ENCODE measurements around the gene LTN1. TPM values are rescaled to one million over a fixed set of nuclear protein-coding genes. Genes with fewer than 3 reads are reported as not detected.

LTN1 gene
- total and polyA plus RNA-seq, 2 of the 13 experiments (the other 11 are each of a cell fraction or from before 2014, with no cell fraction given) = 6.7 to 24.6 TPM

- TF ChIP-seq MAX (IDR thresholded peaks at IDR 0.05) = peak; percentile 96
- TF ChIP-seq MED1 (CRISPR knock-in tag; IDR thresholded peaks at IDR 0.05) = peak; percentile 78
- peak; percentile 79 for TF ChIP-seq ZSCAN25 (CRISPR knock-in tag; IDR thresholded peaks at IDR 0.05)
- TF ChIP-seq IRF2 (CRISPR knock-in tag; IDR thresholded peaks at IDR 0.05) = peak; percentile 91
- TF ChIP-seq ZNF614 (CRISPR knock-in tag; IDR thresholded peaks at IDR 0.05; ENCODE audit: borderline replicate concordance) = peak; percentile 80; the same call in 1 of the 2 replicates
- peak; percentile 45 for TF ChIP-seq RARA (CRISPR knock-in tag; IDR thresholded peaks at IDR 0.05)
- 0 out of 2 replicates have a peak, but pooled peaks have one; percentile 68 for TF ChIP-seq ARID2 (CRISPR knock-in tag; IDR thresholded peaks at IDR 0.05; ENCODE audit: borderline replicate concordance)
- peak; percentile 91 for TF ChIP-seq ZNF431 (CRISPR knock-in tag; IDR thresholded peaks at IDR 0.05; ENCODE audit: borderline replicate concordance, low read depth)
- peak; percentile 15; the same call in 1 of the 2 replicates for TF ChIP-seq NFYB (CRISPR knock-in tag; IDR thresholded peaks at IDR 0.05)
- TF ChIP-seq NRL (CRISPR knock-in tag; IDR thresholded peaks at IDR 0.05; ENCODE audit: borderline replicate concordance) = peak; percentile 97
- TF ChIP-seq BORCS8-MEF2B (CRISPR knock-in tag; IDR thresholded peaks at IDR 0.05) = peak; percentile 88
- TF ChIP-seq EZH2 (conservative IDR thresholded peaks at IDR 0.05; ENCODE audit: low read depth, low read length) = no peak
- no peak for TF ChIP-seq CHD4 (IDR thresholded peaks at IDR 0.05; ENCODE audit: borderline replicate concordance, low read length)
- no peak for TF ChIP-seq PCBP2 (optimal IDR thresholded peaks at IDR 0.05; ENCODE audit: low read depth, low read length, poor library complexity, severe bottlenecking)
- TF ChIP-seq ZNF710 (CRISPR knock-in tag; IDR thresholded peaks at IDR 0.05; ENCODE audit: borderline replicate concordance) = no peak
- peak; percentile 71; the same call in 1 of the 2 replicates for TF ChIP-seq ZNF768 (CRISPR knock-in tag; IDR thresholded peaks at IDR 0.05)
- TF ChIP-seq RBFOX2 (IDR thresholded peaks at IDR 0.05; ENCODE audit: low read depth, low read length) = peak; percentile 96
- TF ChIP-seq FOSL1 (CRISPR knock-in tag; IDR thresholded peaks at IDR 0.05; ENCODE audit: borderline replicate concordance) = peak; percentile 11; the same call in 1 of the 2 replicates
- TF ChIP-seq PITX1 (CRISPR knock-in tag; IDR thresholded peaks at IDR 0.05) = peak; percentile 69; the same call in 1 of the 2 replicates
- TF ChIP-seq NCOA1 (CRISPR knock-in tag; IDR thresholded peaks at IDR 0.05) = peak; percentile 82; the same call in 1 of the 2 replicates
- no peak for TF ChIP-seq HMG20B (CRISPR knock-in tag; conservative IDR thresholded peaks at IDR 0.05)
- peak; percentile 56; the same call in 1 of the 2 replicates for TF ChIP-seq HCFC1 (IDR thresholded peaks at IDR 0.05; ENCODE audit: low read depth, low read length)
- 0 out of 2 replicates have a peak, but pooled peaks have one; percentile 56 for TF ChIP-seq ZNF670 (CRISPR knock-in tag; IDR thresholded peaks at IDR 0.05; ENCODE audit: borderline replicate concordance)
- TF ChIP-seq TBX2 (CRISPR knock-in tag; IDR thresholded peaks at IDR 0.05; ENCODE audit: borderline replicate concordance) = peak; percentile 71; the same call in 1 of the 2 replicates
- no peak for TF ChIP-seq TCF12 (IDR thresholded peaks at IDR 0.05)
- TF ChIP-seq TCF12 (CRISPR knock-in tag; IDR thresholded peaks at IDR 0.05) = no peak
- peak; percentile 90 for TF ChIP-seq ZNF574 (CRISPR knock-in tag; IDR thresholded peaks at IDR 0.05)
These were observed 9.9 kb upstream of the LTN1 start (continued) for GRCh38 chr21:29002442-29003144.

Data from HepG2 (cell line).